H1 (cell line): ENCODE measurements around the gene TNIK. TPM values are rescaled to one million over a fixed set of nuclear protein-coding genes. Genes with fewer than 3 reads are reported as not detected.

ENCODE experiments used
- CTCF ChIA-PET: fragments of 300-600 bp; sonication (Branson Sonifier 250); formaldehyde crosslinking; loops from one replicate; lab custom pipeline; 2021; ENCODE audit not compliant: partially characterized antibody; lab: Charles Lee
- POLR2A ChIA-PET: fragments of 300-600 bp; sonication (Branson Sonifier 250); formaldehyde crosslinking; loops from one replicate; lab custom pipeline; 2021; ENCODE audit warnings: inconsistent platforms; ENCODE audit not compliant: partially characterized antibody; lab: Charles Lee
- DNase-seq, 2 experiments: peaks; one replicate each; pipeline versions ENCODE4 v3.0.0 to v3.0.0-alpha.2; 2010 to 2022; ENCODE audit warnings: low spot score in 2 of 2, low read depth in 1 of 2, mixed read lengths in 1 of 2
- FAIRE-seq: peaks from 2 replicates; lab custom pipeline; 2011; peaks lifted over from hg19 to GRCh38; lab: Jason Lieb, UNC
- H2AFZ ChIP-seq: 2 replicates; pipeline ENCODE4 v1.8.1; 2012; ENCODE audit warnings: low read length, inconsistent platforms
- H2AK5ac ChIP-seq: 2 replicates; pipeline ENCODE4 v1.6.1; 2013; ENCODE audit warnings: low read depth, low read length
- H2BK120ac ChIP-seq: replicated peaks from 2 replicates; pipeline ENCODE3; 2013; ENCODE audit warnings: low read depth, low read length, inconsistent platforms
- H2BK12ac ChIP-seq: 2 replicates; pipeline ENCODE4 v1.6.1; 2013; ENCODE audit warnings: low read depth, low read length
- H2BK15ac ChIP-seq: 2 replicates; pipeline ENCODE4 v1.6.1; 2013; ENCODE audit warnings: low read length
- H2BK20ac ChIP-seq: 2 replicates; pipeline ENCODE4 v1.6.1; 2013; ENCODE audit warnings: low read length
- H2BK5ac ChIP-seq: 2 replicates; pipeline ENCODE4 v1.6.1; 2013; ENCODE audit warnings: low read depth, low read length
- H3K14ac ChIP-seq: 2 replicates; pipeline ENCODE4 v1.6.1; 2013; ENCODE audit warnings: inconsistent platforms; ENCODE audit not compliant: insufficient read length
- H3K18ac ChIP-seq: 2 replicates; pipeline ENCODE4 v1.6.1; 2013; ENCODE audit warnings: low read length; ENCODE audit errors: extremely low read depth
- H3K23ac ChIP-seq: 2 replicates; pipeline ENCODE4 v1.6.1; 2013; ENCODE audit warnings: inconsistent platforms; ENCODE audit not compliant: insufficient read length
- H3K23me2 ChIP-seq: 2 replicates; pipeline ENCODE4 v1.6.1; 2013; ENCODE audit warnings: low read depth, low read length
- H3K27ac ChIP-seq: 2 replicates; pipeline ENCODE4 v1.6.1; 2011; ENCODE audit warnings: low read depth, low read length, inconsistent platforms
- H3K27me3 ChIP-seq, 4 experiments: replicated peaks in 1 of 4; 1 replicate in 1 of 4; 2 replicates in 3 of 4; pipeline versions ENCODE4 v1.6.1 to v1.8.1; 2011 to 2013; ENCODE audit warnings: low read length in 3 of 4, mild to moderate bottlenecking in 3 of 4, inconsistent platforms in 2 of 4, mixed read lengths in 2 of 4, moderate library complexity in 1 of 4; ENCODE audit not compliant: control insufficient read depth in 3 of 4, insufficient read depth in 3 of 4; ENCODE audit errors: extremely low read depth in 1 of 4
- H3K36me3 ChIP-seq, 4 experiments: 2 replicates each; pipeline versions ENCODE4 v1.6.1 to v1.8.1; 2011 to 2013; ENCODE audit warnings: mild to moderate bottlenecking in 4 of 4, low read length in 3 of 4, moderate library complexity in 2 of 4, control low read depth in 1 of 4, inconsistent platforms in 1 of 4; ENCODE audit not compliant: insufficient read depth in 4 of 4, control insufficient read depth in 2 of 4
- H3K4ac ChIP-seq: replicated peaks from 2 replicates; pipeline ENCODE3; 2013; ENCODE audit warnings: low read length, low read depth, mixed read lengths, inconsistent platforms; ENCODE audit not compliant: insufficient read length
- H3K4me1 ChIP-seq, 4 experiments: replicated peaks in 1 of 4; 1 replicate in 1 of 4; 2 replicates in 3 of 4; pipeline versions ENCODE4 v1.6.1 to v1.8.1; 2011 to 2013; ENCODE audit warnings: low read length in 3 of 4, inconsistent platforms in 2 of 4, mixed read lengths in 1 of 4; ENCODE audit not compliant: insufficient read depth in 4 of 4, control insufficient read depth in 3 of 4
- H3K4me2 ChIP-seq, 2 experiments: 2 replicates each; pipeline versions ENCODE4 v1.6.1 to v1.8.1; 2011 to 2013; ENCODE audit warnings: low read depth in 2 of 2, low read length in 2 of 2, control low read depth in 1 of 2, inconsistent platforms in 1 of 2, mild to moderate bottlenecking in 1 of 2; ENCODE audit not compliant: insufficient read depth in 1 of 2
- H3K4me3 ChIP-seq, 4 experiments: fragments of 200-600, 300-600 bp in 1 of 4; sonication (generic), shearing (Covaris generic), sonication (Bioruptor Twin) in 1 of 4; 2 replicates each; pipeline versions ENCODE4 v1.5.1 to v1.8.1; 2011 to 2016; ENCODE audit warnings: low read length in 4 of 4, low read depth in 3 of 4, control low read depth in 2 of 4, inconsistent platforms in 2 of 4, mild to moderate bottlenecking in 2 of 4, mixed read lengths in 1 of 4, moderate library complexity in 1 of 4; ENCODE audit not compliant: insufficient read depth in 2 of 4; ENCODE audit errors: extremely low read depth in 1 of 4
- H3K56ac ChIP-seq: replicated peaks from 2 replicates; pipeline ENCODE3; 2013; ENCODE audit warnings: low read depth, mild to moderate bottlenecking, mixed read lengths, low read length, inconsistent platforms; ENCODE audit not compliant: insufficient read length
- H3K79me1 ChIP-seq: 2 replicates; pipeline ENCODE4 v1.6.1; 2013; ENCODE audit warnings: low read depth, low read length, control low read depth
- H3K79me2 ChIP-seq, 2 experiments: 2 replicates each; pipeline versions ENCODE4 v1.6.1 to v1.8.1; 2012 to 2013; ENCODE audit warnings: low read length in 2 of 2, mild to moderate bottlenecking in 2 of 2, inconsistent platforms in 1 of 2; ENCODE audit not compliant: insufficient read depth in 2 of 2, control insufficient read depth in 1 of 2
- H3K9ac ChIP-seq, 4 experiments: replicated peaks in 1 of 4; 1 replicate in 1 of 4; 2 replicates in 3 of 4; pipeline versions ENCODE4 v1.6.1 to v1.8.1; 2011 to 2013; ENCODE audit warnings: low read depth in 3 of 4, low read length in 3 of 4, control low read depth in 2 of 4, mild to moderate bottlenecking in 2 of 4, moderate library complexity in 2 of 4, inconsistent platforms in 1 of 4; ENCODE audit errors: extremely low read depth in 1 of 4
- H3K9me3 ChIP-seq, 2 experiments: 2 replicates each; pipeline versions ENCODE4 v1.6.1 to v1.8.1; 2012 to 2013; ENCODE audit warnings: mild to moderate bottlenecking in 2 of 2, moderate library complexity in 2 of 2, control low read depth in 1 of 2, inconsistent platforms in 1 of 2, low read depth in 1 of 2, low read length in 1 of 2, mixed read lengths in 1 of 2; ENCODE audit not compliant: insufficient read depth in 2 of 2
- H4K20me1 ChIP-seq, 2 experiments: replicated peaks in 1 of 2; 2 replicates each; pipeline versions ENCODE3 to v1.8.1; 2011 to 2013; ENCODE audit warnings: inconsistent platforms in 2 of 2, low read length in 2 of 2, mild to moderate bottlenecking in 1 of 2; ENCODE audit not compliant: insufficient read depth in 2 of 2, control insufficient read depth in 1 of 2
- H4K5ac ChIP-seq: 2 replicates; pipeline ENCODE4 v1.6.1; 2013; ENCODE audit warnings: low read length, low read depth, mixed read lengths, inconsistent platforms; ENCODE audit not compliant: insufficient read length
- H4K8ac ChIP-seq: 2 replicates; pipeline ENCODE4 v1.8.0; 2013; ENCODE audit warnings: mild to moderate bottlenecking, moderate library complexity, low read length, inconsistent platforms; ENCODE audit not compliant: insufficient read depth; ENCODE audit errors: extremely low read depth
- H4K91ac ChIP-seq: replicated peaks from 2 replicates; pipeline ENCODE3; 2013; ENCODE audit warnings: low read length, mixed read lengths, inconsistent platforms; ENCODE audit not compliant: insufficient read length
- KDM5A ChIP-seq: fragments of 200-600 bp; IDR thresholded peaks from 2 replicates; pipeline ENCODE4 v1.7.1; 2012; ENCODE audit warnings: mild to moderate bottlenecking, low read length, inconsistent platforms, mixed read lengths
- PHF8 ChIP-seq: fragments of 200-600 bp; sonication (generic); conservative IDR thresholded peaks from 2 replicates; pipeline ENCODE4 v1.7.1; 2012; ENCODE audit warnings: low read depth, mild to moderate bottlenecking, inconsistent platforms, low read length, moderate library complexity
- POU5F1 ChIP-seq: IDR thresholded peaks from 2 replicates; pipeline ENCODE4 v1.6.1; 2011; ENCODE audit warnings: low read depth, mild to moderate bottlenecking, low read length, moderate library complexity
- RXRA ChIP-seq: IDR thresholded peaks from 2 replicates; pipeline ENCODE4 v1.6.1; 2011; ENCODE audit warnings: low read depth, mild to moderate bottlenecking, low read length, moderate library complexity; ENCODE audit not compliant: insufficient read depth
- SIX5 ChIP-seq: IDR thresholded peaks from 2 replicates; pipeline ENCODE4 v1.6.1; 2011; ENCODE audit warnings: mild to moderate bottlenecking, low read depth, low read length
- SUZ12 ChIP-seq: fragments of 200-600 bp; sonication (generic); IDR thresholded peaks from 2 replicates; pipeline ENCODE4 v1.6.1; 2012; ENCODE audit warnings: mild to moderate bottlenecking, inconsistent platforms, low read length, moderate library complexity, mixed read lengths
- WGBS, 2 experiments: shearing (Covaris generic) in 1 of 2; methylation state at CpG; one replicate each; pipeline versions ENCODE4 v1.1.6 to v1.1.7; 2013 to 2015; ENCODE audit warnings: low lambda C conversion rate in 2 of 2, mixed read lengths in 2 of 2, inconsistent platforms in 1 of 2, low coverage in 1 of 2, missing lambda C conversion rate in 1 of 2; ENCODE audit not compliant: insufficient replicate concordance in 2 of 2, insufficient coverage in 1 of 2, insufficient read length in 1 of 2; ENCODE audit errors: extremely low coverage in 1 of 2, missing lambda C conversion rate in 1 of 2; 5-methylcytosine and 5-hydroxymethylcytosine counted together
- polyA plus RNA-seq, 7 experiments: library from polyadenylated mRNA; depleted of rRNA in 3 of 7; stranded (reverse) in 5 of 7; unstranded in 2 of 7; fragments of >200 nt in 5 of 7; fragments of 200-250 nt in 2 of 7; gene quantifications; 1 replicate in 5 of 7; 2 replicates in 1 of 7; 4 replicates in 1 of 7; pipeline versions ENCODE4 v1.2.1 to v1.2.3, GENCODE V29; 2011 to 2013; ENCODE audit warnings: missing spikeins in 2 of 7, mixed read lengths in 2 of 7
- total RNA-seq: library from RNA; stranded (reverse); fragmentation: NEBNext Ultra II Directional; extraction: Animal tissue kit (Norgen Biotek cat#: 25700); gene quantifications from 2 replicates; pipeline ENCODE4 v1.2.1, GENCODE V29; 2021

Gene TNIK
- total and polyA plus RNA-seq, 2 of the 8 experiments (the other 6 are each of a cell fraction or from before 2014, with no cell fraction given) = 7.4 to 42.0 TPM

DNA sequence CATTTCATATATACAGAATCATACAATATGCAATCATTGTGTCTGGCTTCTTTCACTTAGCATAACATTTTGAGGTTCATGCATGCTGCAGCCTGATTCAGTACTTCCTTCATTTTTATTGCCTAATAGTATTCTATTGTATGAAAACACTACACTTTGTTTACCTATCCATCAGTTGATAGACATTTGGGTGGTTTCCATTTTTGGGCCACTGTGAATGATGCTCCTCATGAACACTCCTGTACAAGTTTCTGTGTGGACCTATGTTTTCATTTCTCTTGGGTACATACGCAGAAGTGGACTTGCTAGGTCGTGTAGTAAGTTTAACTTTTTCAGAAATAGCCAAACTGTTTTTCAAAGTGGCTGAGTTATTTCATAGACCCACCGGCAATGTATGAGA is 18.8 kb downstream of the TNIK start:
- no peak overlapping the region for H3K23ac ChIP-seq
- H3K4me3 ChIP-seq = no peak overlapping the region
- no peaks in the 10 kb centered on the region for H3K9me3 ChIP-seq
- no peaks in the 10 kb centered on the region for H3K36me3 ChIP-seq
- no peak overlapping the region for H3K14ac ChIP-seq
- no peaks in the 10 kb centered on the region; the same call in 1 of the 2 replicates for H3K79me1 ChIP-seq
- no peak overlapping the region for H3K56ac ChIP-seq
- no peak overlapping the region for H2BK12ac ChIP-seq
- CTCF ChIA-PET = interaction anchor here (0.9 to 2.5 kb wide), 4 partner anchors 10 to 14 kb away, joined by 3 to 11 read pairs (median 4); no protein-coding TSS in a partner anchor
- no peak overlapping the region for H2BK120ac ChIP-seq
- H4K20me1 ChIP-seq = no peaks in the 10 kb centered on the region
- H3K4me1 ChIP-seq = peaks cover 0 to 26% (median 18%) of the 10 kb centered on the region in 4 experiments
- no peak overlapping the region for H3K4me2 ChIP-seq
- no peak overlapping the region for H4K8ac ChIP-seq
- FAIRE-seq (no peak), DNase-seq (no peak)
- peaks cover 0 to 74% of the 10 kb centered on the region in 2 experiments; a peak in 2 of 4 replicates for H3K79me2 ChIP-seq
- no peak overlapping the region for H3K18ac ChIP-seq
- no peak overlapping the region for H3K9ac ChIP-seq
- no peaks in the 10 kb centered on the region for H3K27me3 ChIP-seq
- no peak overlapping the region for H3K27ac ChIP-seq
- no peak overlapping the region for H2BK5ac ChIP-seq
- 89% methylated on average over 3 of the region's 3 CpGs; no CpG with 5 or more reads in 1 of the 2 experiments for WGBS, 2 experiments
- H3K4ac ChIP-seq = no peak overlapping the region
- H4K5ac ChIP-seq = no peak overlapping the region
- no peak overlapping the region for H4K91ac ChIP-seq
- POLR2A ChIA-PET = interaction anchor here (0.6 to 3.2 kb wide), 6 partner anchors 11 to 39 kb away, joined by 3 to 19 read pairs (median 4); partner anchors contain the start of gene TNIK
- H2BK15ac ChIP-seq = no peak overlapping the region
- H3K23me2 ChIP-seq = no peaks in the 10 kb centered on the region; the same call in 1 of the 2 replicates
- no peak overlapping the region for H2BK20ac ChIP-seq
- H2AK5ac ChIP-seq = no peak overlapping the region
- no peak overlapping the region for H2AFZ ChIP-seq
- TF ChIP-seq SUZ12 = no peak
- TF ChIP-seq PHF8 = no peak
- no peak for TF ChIP-seq KDM5A
- TF ChIP-seq SIX5 = no peak
- no peak for TF ChIP-seq POU5F1
- TF ChIP-seq RXRA = no peak
